Measurements from ENCODE around the gene TJP2.

TJP2 gene

GRCh38 chr9:69195668-69196067, 21.6 kb downstream of the TJP2 start:
- TF ChIP-seq, protein P1, sequence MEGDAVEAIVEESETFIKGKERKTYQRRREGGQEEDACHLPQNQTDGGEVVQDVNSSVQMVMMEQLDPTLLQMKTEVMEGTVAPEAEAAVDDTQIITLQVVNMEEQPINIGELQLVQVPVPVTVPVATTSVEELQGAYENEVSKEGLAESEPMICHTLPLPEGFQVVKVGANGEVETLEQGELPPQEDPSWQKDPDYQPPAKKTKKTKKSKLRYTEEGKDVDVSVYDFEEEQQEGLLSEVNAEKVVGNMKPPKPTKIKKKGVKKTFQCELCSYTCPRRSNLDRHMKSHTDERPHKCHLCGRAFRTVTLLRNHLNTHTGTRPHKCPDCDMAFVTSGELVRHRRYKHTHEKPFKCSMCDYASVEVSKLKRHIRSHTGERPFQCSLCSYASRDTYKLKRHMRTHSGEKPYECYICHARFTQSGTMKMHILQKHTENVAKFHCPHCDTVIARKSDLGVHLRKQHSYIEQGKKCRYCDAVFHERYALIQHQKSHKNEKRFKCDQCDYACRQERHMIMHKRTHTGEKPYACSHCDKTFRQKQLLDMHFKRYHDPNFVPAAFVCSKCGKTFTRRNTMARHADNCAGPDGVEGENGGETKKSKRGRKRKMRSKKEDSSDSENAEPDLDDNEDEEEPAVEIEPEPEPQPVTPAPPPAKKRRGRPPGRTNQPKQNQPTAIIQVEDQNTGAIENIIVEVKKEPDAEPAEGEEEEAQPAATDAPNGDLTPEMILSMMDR (IDR thresholded peaks at IDR 0.05; ENCODE audit: low read depth, low read length, missing control alignments) = no peak
- no peak overlapping the region for H3K4me3 ChIP-seq (replicated peaks; ENCODE audit: low read depth, low read length)
- DNase-seq (ENCODE audit: extremely low read depth, low read depth) = no peak

GRCh38 chr9:69197687-69198086, 23.6 kb downstream of the TJP2 start:
- DNase-seq (ENCODE audit: extremely low read depth, low read depth) = no peak
- TF ChIP-seq, protein P1 (IDR thresholded peaks at IDR 0.05; ENCODE audit: low read depth, low read length, missing control alignments) = no peak
- no peak overlapping the region for H3K4me3 ChIP-seq (replicated peaks; ENCODE audit: low read depth, low read length)

- H3K4me3 ChIP-seq (replicated peaks; ENCODE audit: low read depth, low read length) = no peak overlapping the region
- TF ChIP-seq, protein P1 (IDR thresholded peaks at IDR 0.05; ENCODE audit: low read depth, low read length, missing control alignments) = no peak
- no peak for DNase-seq (ENCODE audit: extremely low read depth, low read depth)
Observed at GRCh38 chr9:69198521-69199220, 24.6 kb downstream of the TJP2 start.

DNA sequence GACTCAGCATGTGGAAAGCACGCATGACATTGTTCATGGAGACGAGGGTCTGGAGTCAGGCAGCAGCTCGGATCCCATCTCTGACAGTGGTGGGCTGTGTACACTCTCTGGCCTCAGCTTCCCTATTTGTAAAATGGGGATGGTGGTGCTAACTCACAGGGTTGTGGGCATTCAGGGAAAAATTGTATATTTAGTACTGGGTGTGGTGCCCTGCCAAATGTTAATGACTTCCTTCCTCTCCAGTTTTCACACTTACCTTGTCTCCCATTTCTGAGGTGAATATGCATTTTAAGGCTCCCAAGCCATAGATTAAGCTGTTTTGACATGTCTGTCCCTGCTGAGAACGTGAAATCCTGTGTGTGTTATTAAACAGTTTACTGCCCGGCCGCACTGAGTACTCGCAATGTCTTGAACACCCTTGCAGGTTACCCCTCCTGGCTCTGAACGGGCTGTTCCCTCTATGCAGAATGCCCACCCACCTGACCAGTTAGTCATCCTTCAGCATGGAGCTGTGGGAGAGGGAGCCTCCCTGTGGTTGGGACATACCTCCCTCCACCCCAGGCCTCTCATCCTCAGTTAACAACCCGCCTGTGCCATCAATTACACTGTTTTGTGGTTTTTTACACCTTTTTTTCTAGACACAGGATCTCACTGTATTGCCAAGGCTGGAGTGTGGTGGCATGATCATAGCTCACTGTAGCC, 25.8 kb downstream of the TJP2 start:
- H3K4me3 ChIP-seq (replicated peaks; ENCODE audit: low read depth, low read length) = no peak overlapping the region
- TF ChIP-seq, protein P1 (IDR thresholded peaks at IDR 0.05; ENCODE audit: low read depth, low read length, missing control alignments) = peak; percentile 10
- no peak for DNase-seq (ENCODE audit: extremely low read depth, low read depth)

DNA sequence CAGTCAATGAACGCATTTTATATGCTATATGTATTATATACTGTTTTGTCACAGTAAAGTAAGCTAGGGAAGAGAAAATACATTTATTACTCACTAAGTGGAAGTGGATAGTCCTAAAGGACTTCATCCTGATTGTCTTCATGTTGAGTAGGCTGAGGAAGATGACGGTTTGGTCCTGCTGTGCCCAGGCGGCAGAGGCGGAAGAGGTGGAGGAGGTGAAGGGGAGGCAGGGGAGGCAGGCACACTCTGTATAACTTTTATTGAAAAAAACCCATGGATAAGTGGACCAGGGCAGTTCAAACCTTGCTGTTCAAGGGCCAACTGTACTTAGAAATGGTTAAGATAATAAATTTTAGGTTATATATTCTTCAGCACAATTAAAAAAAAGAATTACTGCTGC, 28.5 kb downstream of the TJP2 start:
- DNase-seq (ENCODE audit: extremely low read depth, low read depth) = no peak
- TF ChIP-seq, protein P1 (IDR thresholded peaks at IDR 0.05; ENCODE audit: low read depth, low read length, missing control alignments) = no peak
- H3K4me3 ChIP-seq (replicated peaks; ENCODE audit: low read depth, low read length) = no peak overlapping the region

DNA sequence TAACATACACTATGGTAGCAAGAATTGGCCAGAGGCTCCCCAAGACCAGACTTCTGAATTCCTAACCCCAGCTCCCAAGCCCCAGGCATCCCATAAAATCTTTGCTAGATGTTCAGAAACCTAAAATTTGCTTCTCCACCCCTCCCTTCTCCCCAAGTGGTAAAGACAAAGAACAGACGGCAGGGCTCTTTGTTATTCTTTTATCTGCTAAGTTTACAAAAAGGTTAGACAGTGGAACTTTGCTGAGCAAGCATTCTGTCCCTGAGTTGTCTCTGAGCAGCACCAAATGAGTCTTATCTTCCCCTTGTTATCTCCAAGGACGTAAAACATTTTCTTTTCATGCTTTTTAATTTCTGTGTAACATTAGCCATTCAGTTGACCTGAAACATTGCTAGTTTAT, 30.2 kb downstream of the TJP2 start:
- TF ChIP-seq, protein P1 (IDR thresholded peaks at IDR 0.05; ENCODE audit: low read depth, low read length, missing control alignments) = no peak
- H3K4me3 ChIP-seq (replicated peaks; ENCODE audit: low read depth, low read length) = no peak overlapping the region
- DNase-seq (ENCODE audit: extremely low read depth, low read depth) = no peak

All from HFF-Myc (cell line).